RWPE2 (cell line): ENCODE measurements around the gene PCDHGA8.

ENCODE experiments used
- ATAC-seq: fragments of 200-7000 bp; cut with Tn5 transposase; 3 replicates; pipeline ENCODE4 v1.9.1; 2021; ENCODE audit warnings: low read depth
- DNase-seq: peaks from one replicate; pipeline ENCODE4 v3.0.0-alpha.2; 2020; ENCODE audit warnings: low spot score
- H3K27ac ChIP-seq: fragments of 450-650 bp; 2 replicates; pipeline ENCODE4 v1.5.1; 2017; ENCODE audit warnings: mild to moderate bottlenecking; ENCODE audit not compliant: poor library complexity, severe bottlenecking
- H3K27me3 ChIP-seq: fragments of 250-450 bp; sonication (Bioruptor Pico); 2 replicates; pipeline ENCODE4 v1.5.1; 2021; ENCODE audit warnings: mild to moderate bottlenecking, moderate library complexity; ENCODE audit not compliant: insufficient read depth, poor library complexity, severe bottlenecking
- H3K36me3 ChIP-seq: fragments of 250-450 bp; sonication (Bioruptor Pico); 2 replicates; pipeline ENCODE4 v1.5.1; 2020; ENCODE audit warnings: low read depth, mild to moderate bottlenecking, moderate library complexity
- H3K4me1 ChIP-seq: fragments of 250-450 bp; sonication (Bioruptor Pico); 2 replicates; pipeline ENCODE4 v1.5.1; 2021; ENCODE audit warnings: mild to moderate bottlenecking, moderate library complexity; ENCODE audit not compliant: insufficient read depth, poor library complexity, severe bottlenecking
- H3K4me3 ChIP-seq: fragments of 250-450 bp; sonication (Bioruptor Pico); 2 replicates; pipeline ENCODE4 v1.5.1; 2021; ENCODE audit warnings: mild to moderate bottlenecking, moderate library complexity; ENCODE audit not compliant: severe bottlenecking
- H3K9me3 ChIP-seq: fragments of 250-450 bp; sonication (Bioruptor Pico); 2 replicates; pipeline ENCODE4 v1.5.1; 2021; ENCODE audit warnings: mild to moderate bottlenecking, moderate library complexity; ENCODE audit not compliant: severe bottlenecking
- CTCF ChIP-seq: fragments of 450-650 bp; IDR thresholded peaks from one replicate; pipeline ENCODE4 v1.5.1; 2017; ENCODE audit warnings: mild to moderate bottlenecking, moderate library complexity; ENCODE audit not compliant: poor library complexity, severe bottlenecking

The PCDHGA8 gene

GRCh38 chr5:141439411-141440141 is 47.1 kb downstream of the PCDHGA8 start:
- H3K4me1 ChIP-seq, result no peaks in the 10 kb centered on the region
- no peaks in the 10 kb centered on the region for H3K36me3 ChIP-seq
- H3K27ac ChIP-seq, result no peak overlapping the region
- no peaks in the 10 kb centered on the region for H3K27me3 ChIP-seq
- TF ChIP-seq CTCF, result no peak
- DNase-seq (no peak), ATAC-seq (no peak)
- H3K4me3 ChIP-seq, result no peak overlapping the region
- H3K9me3 ChIP-seq, result no peaks in the 10 kb centered on the region

GRCh38 chr5:141440341-141440740 is 47.9 kb downstream of the PCDHGA8 start:
- Histone ChIP-seq H3K27ac (no peak overlapping the region), H3K9me3 (no peaks in the 10 kb centered on the region), H3K4me1 (no peaks in the 10 kb centered on the region), H3K36me3 (no peaks in the 10 kb centered on the region), H3K4me3 (no peak overlapping the region), H3K27me3 (no peaks in the 10 kb centered on the region)
- no peak for TF ChIP-seq CTCF
- DNase-seq, result no peak
- ATAC-seq, result no peak

GRCh38 chr5:141441571-141442170 is 49.2 kb downstream of the PCDHGA8 start:
- Histone ChIP-seq H3K4me3 (no peak overlapping the region), H3K27ac (no peak overlapping the region), H3K27me3 (no peaks in the 10 kb centered on the region), H3K36me3 (no peaks in the 10 kb centered on the region), H3K4me1 (no peaks in the 10 kb centered on the region), H3K9me3 (no peaks in the 10 kb centered on the region)
- no peak for TF ChIP-seq CTCF
- DNase-seq (no peak), ATAC-seq (no peak)
